SKM-1 (cell line): ENCODE results near the gene CASP9.
"Not testable (repeated sequence)": the region's sequence is repeated elsewhere in the genome, so short reads cannot be mapped to it uniquely, and the experiment has no call there.

Source experiments
- DNase-seq: peaks from one replicate; lab custom pipeline; 2025; ENCODE audit not compliant: unreplicated experiment; lab: John Stamatoyannopoulos, UW

The CASP9 gene

GRCh38 chr1:15501208-15502032 is 22.6 kb downstream of the CASP9 start:
- DNase-seq = peak; percentile 51

- no peak for DNase-seq
These were observed 23.5 kb downstream of the CASP9 start for GRCh38 chr1:15500184-15501178.

GRCh38 chr1:15493869-15494390 is 30.1 kb downstream of the CASP9 start:
- DNase-seq = no peak

GRCh38 chr1:15492596-15492995 is 31.4 kb downstream of the CASP9 start:
- no peak for DNase-seq

GRCh38 chr1:15491010-15491409 is 33.0 kb downstream of the CASP9 start:
- not testable (repeated sequence) for DNase-seq

GRCh38 chr1:15489052-15489736 is 34.8 kb downstream of the CASP9 start:
- no peak for DNase-seq

GRCh38 chr1:15488371-15488770 is 35.6 kb downstream of the CASP9 start:
- no peak for DNase-seq

- not testable (repeated sequence) for DNase-seq
These were observed 37.0 kb downstream of the CASP9 start for GRCh38 chr1:15486844-15487610.

GRCh38 chr1:15485636-15486035 is 38.4 kb downstream of the CASP9 start:
- DNase-seq = no peak

GRCh38 chr1:15484443-15484842 is 39.6 kb downstream of the CASP9 start:
- not testable (repeated sequence) for DNase-seq

GRCh38 chr1:15483971-15484370 is 40.0 kb downstream of the CASP9 start:
- DNase-seq = no peak

GRCh38 chr1:15482983-15483543 is 41.0 kb downstream of the CASP9 start:
- DNase-seq = not testable (repeated sequence)

- DNase-seq = not testable (repeated sequence)
These were observed 41.6 kb downstream of the CASP9 start for GRCh38 chr1:15482455-15482854.

- DNase-seq = no peak
These were observed 44.2 kb downstream of the CASP9 start for GRCh38 chr1:15479654-15480347.

GRCh38 chr1:15477646-15478212 is 46.3 kb downstream of the CASP9 start:
- no peak for DNase-seq

GRCh38 chr1:15476927-15477326 is 47.1 kb downstream of the CASP9 start:
- DNase-seq = no peak

GRCh38 chr1:15475752-15476314 is 48.2 kb downstream of the CASP9 start, which contains the start of gene CELA2B:
TSS of gene CELA2B (plus strand) at chr1:15476104. CDS start at chr1:15476126, 22 bp downstream.
- DNase-seq = no peak

- no peak for DNase-seq
These were observed 51.4 kb downstream of the CASP9 start for GRCh38 chr1:15472587-15472986.
